ENCODE results near the gene PRX. TPM values are rescaled to one million over a fixed set of nuclear protein-coding genes. Genes with fewer than 3 reads are reported as not detected.
A peak's percentile ranks its signal among the peaks of the same experiment; 100 is the strongest.

Gene PRX
- total RNA-seq, 1 donor from 2014 or later, result 3.3 TPM

GRCh38 chr19:40417643-40417981, 4.4 kb upstream of the PRX start:
- TF ChIP-seq CTCF (IDR thresholded peaks at IDR 0.05), result no peak
- no peak for DNase-seq (ENCODE audit: low spot score in 2 of 2)
- H3K36me3 ChIP-seq, result peaks cover 4 to 6% of the 10 kb centered on the region in 2 donors
- no peaks in the 10 kb centered on the region for H3K27me3 ChIP-seq
- no peak overlapping the region for H3K4me3 ChIP-seq
- peak overlapping the region; percentile 31 to 56 for H3K27ac ChIP-seq
- intact Hi-C loops (cut with DNase I), result no loop called here
- no peaks in the 10 kb centered on the region for H3K9me3 ChIP-seq
- peaks cover 9 to 13% of the 10 kb centered on the region in 2 donors for H3K4me1 ChIP-seq

DNA sequence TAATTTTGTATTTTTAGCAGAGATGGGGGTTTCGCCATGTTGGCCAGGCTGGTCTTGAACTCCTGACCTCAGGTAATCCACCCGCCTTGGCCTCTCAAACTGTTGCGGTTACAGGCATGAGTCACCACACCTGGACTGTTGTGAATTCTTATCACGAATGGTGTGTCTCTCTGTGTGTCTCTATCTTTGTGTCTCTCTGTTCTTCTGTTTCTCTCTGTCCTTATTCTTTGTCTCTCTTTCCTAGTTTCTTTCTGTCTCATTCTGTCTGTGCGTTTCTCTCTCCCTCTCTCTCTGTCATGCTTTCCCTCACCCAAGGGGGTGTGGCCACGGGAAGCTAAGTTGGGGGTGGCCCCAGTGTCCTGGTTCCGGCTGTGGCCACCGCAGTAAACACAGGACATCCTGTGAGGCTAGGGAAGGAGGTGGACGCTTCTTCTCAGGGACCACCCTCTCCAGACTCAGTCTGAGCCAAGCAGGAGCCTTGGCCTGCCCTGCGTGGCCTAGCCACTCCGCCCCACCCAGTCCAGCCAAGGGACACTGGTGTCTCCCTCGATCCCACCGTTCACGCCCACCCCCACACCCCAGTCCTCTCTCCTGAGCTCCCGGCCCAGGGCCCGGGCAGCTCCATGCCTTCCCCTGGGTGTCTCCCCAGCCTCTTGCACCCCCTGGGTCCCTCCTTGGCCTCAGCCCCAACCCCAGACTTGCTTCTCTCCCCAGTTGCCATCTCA, 3.9 kb upstream of the PRX start:
- Histone ChIP-seq H3K36me3 (peaks cover 0 to 1% of the 10 kb centered on the region in 2 donors), H3K4me1 (peaks cover 7 to 9% of the 10 kb centered on the region in 2 donors), H3K9me3 (no peaks in the 10 kb centered on the region), H3K4me3 (no peak overlapping the region), H3K27ac (peak overlapping the region; percentile 31 to 56), H3K27me3 (no peaks in the 10 kb centered on the region)
- intact Hi-C loops (cut with DNase I), result no loop called here
- no peak for DNase-seq (ENCODE audit: low spot score in 2 of 2)
- no peak for TF ChIP-seq CTCF (IDR thresholded peaks at IDR 0.05)

DNA sequence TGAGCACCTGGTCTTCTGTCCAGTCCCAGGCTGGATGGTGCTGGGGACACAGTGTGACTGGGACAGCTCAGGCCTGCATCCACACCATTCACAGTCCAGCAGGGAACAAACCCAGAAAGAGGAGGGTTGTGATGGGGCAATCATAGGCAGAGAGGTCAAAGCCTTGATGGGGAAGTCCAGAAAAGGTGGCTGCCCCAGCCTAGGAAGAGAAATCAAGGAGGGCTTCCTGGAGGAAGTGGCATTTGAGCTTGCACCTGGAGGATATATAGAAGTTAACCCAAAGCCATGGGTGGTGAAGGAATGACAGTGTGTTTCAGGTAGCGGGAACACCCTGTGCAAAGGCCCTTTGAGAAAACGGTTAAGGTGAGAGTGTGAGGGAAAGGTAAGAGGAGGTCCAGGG, 2.6 kb upstream of the PRX start:
- intact Hi-C loops (cut with DNase I), result no loop called here
- TF ChIP-seq CTCF (IDR thresholded peaks at IDR 0.05), result no peak
- H3K27ac ChIP-seq, result no peak overlapping the region
- no peaks in the 10 kb centered on the region for H3K36me3 ChIP-seq
- H3K4me1 ChIP-seq, result peaks cover 0 to 11% of the 10 kb centered on the region in 2 donors
- H3K27me3 ChIP-seq, result no peaks in the 10 kb centered on the region
- H3K9me3 ChIP-seq, result no peaks in the 10 kb centered on the region
- no peak for DNase-seq (ENCODE audit: low spot score in 2 of 2)
- no peak overlapping the region for H3K4me3 ChIP-seq

DNA sequence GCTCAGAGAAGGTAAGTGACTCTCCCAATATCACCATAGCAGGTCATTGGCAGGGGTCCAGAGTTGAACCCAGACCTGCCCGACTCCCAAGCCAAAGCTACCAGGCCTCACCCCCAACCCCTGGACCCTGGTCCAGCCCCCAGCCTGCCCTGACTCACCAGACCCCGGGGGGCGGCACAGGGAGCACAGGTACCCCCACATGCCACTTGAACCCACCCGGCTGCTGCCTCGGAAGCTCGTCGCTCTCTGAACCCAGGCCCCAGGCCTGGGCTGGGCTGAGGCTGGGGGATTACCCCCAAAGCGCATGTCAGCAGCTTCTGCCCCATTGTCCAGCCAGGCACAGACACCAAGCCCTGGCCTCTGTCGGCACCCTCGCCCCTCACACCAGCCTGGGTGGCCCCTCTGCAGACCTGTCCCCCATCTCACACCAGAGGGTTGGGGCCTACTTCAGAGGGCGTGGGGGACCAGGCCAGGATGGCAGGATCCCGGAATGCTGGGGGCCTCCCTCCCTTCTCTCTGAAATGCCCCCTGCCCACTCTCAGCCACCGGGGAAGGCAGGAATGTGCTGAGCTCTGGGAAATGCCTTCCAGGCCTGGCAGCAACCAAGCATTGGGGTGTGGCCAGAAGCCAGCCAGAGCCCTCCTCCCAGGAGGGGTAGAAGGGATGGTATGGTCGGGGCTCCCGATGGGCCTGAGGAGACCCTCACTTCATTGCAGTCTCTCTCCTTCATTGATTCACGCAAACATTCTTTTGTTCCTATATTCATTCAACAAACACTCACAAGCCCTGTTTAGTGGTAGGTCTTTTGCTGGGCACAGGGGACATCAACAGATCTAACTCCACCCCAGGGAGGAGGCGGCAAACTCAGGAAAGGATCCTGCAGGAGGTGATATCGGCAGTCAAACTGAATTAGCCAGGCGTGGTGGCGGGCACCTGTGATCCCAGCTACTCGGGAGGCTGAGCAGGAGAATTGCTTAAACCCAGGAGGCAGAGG, 1.7 kb upstream of the PRX start:
- DNase-seq (ENCODE audit: low spot score in 2 of 2), result no peak
- H3K27me3 ChIP-seq, result no peaks in the 10 kb centered on the region
- no peak overlapping the region for H3K27ac ChIP-seq
- TF ChIP-seq CTCF (IDR thresholded peaks at IDR 0.05), result no peak
- peaks cover 0 to 11% of the 10 kb centered on the region in 2 donors for H3K4me1 ChIP-seq
- no peak overlapping the region for H3K4me3 ChIP-seq
- H3K9me3 ChIP-seq, result no peaks in the 10 kb centered on the region
- H3K36me3 ChIP-seq, result no peaks in the 10 kb centered on the region
- intact Hi-C loops (cut with DNase I), result no loop called here

GRCh38 chr19:40412866-40413265, 312 bp downstream of the PRX start:
- Histone ChIP-seq H3K36me3 (no peaks in the 10 kb centered on the region), H3K27me3 (no peaks in the 10 kb centered on the region), H3K9me3 (no peaks in the 10 kb centered on the region), H3K4me3 (no peak overlapping the region), H3K27ac (no peak overlapping the region), H3K4me1 (peaks cover 0 to 11% of the 10 kb centered on the region in 2 donors)
- no peak for DNase-seq (ENCODE audit: low spot score in 2 of 2)
- intact Hi-C loops (cut with DNase I), result no loop called here
- TF ChIP-seq CTCF (IDR thresholded peaks at IDR 0.05), result no peak

Measured in ascending aorta (tissue), 2 donors.